ENCODE measurements around the gene ZNF530.

The ZNF530 gene

GRCh38 chr19:57615346-57615745 is 15.7 kb downstream of the ZNF530 start:
- DNase-seq, result peak in 2 of 3 donors; percentile 11 to 29

DNA sequence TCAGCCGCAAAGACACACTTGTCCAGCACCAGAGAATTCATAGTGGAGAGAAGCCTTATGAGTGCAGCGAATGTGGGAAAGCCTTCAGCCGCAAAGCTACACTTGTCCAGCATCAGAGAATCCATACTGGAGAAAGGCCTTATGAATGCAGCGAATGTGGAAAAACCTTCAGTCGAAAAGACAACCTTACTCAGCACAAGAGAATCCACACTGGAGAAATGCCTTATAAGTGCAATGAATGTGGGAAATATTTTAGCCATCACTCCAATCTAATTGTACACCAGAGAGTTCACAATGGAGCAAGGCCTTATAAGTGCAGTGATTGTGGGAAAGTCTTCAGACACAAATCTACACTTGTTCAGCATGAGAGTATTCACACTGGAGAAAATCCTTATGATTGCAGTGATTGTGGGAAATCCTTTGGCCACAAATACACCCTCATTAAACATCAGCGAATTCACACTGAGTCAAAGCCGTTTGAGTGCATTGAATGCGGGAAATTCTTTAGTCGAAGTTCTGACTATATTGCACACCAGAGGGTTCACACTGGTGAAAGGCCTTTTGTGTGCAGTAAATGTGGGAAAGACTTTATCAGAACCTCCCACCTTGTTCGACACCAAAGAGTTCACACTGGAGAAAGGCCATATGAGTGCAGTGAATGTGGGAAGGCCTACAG is 21.1 kb downstream of the ZNF530 start:
- no peak for DNase-seq

DNA sequence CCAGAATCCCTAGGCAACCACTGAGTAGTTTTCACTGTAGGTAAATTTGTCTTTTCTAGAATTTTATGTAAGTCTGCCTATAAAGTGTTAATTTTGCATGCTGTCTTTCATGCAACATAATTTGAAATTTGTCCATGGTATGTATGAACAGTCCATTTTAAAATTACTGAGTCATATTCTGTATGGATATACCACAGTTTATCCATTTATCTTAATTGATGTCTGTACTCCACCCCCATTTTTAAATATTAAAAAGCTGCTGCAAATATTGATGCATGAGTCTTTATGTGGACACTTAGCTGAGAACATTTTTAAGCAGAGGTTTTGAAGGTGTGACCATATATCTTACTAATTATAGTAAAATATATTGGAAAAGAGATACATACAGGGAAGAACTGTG is 23.4 kb downstream of the ZNF530 start:
- DNase-seq, result no peak

GRCh38 chr19:57632987-57633831 is 33.5 kb downstream of the ZNF530 start, which contains the start of gene ZNF211:
Gene ZNF211, plus strand, starts transcription at chr19:57633168. Its CDS starts 179 bp downstream, at chr19:57633347.
- peak; percentile 95 to 98 (median 97) for DNase-seq

GRCh38 chr19:57633832-57634131 is 34.1 kb downstream of the ZNF530 start:
- no peak for DNase-seq

DNA sequence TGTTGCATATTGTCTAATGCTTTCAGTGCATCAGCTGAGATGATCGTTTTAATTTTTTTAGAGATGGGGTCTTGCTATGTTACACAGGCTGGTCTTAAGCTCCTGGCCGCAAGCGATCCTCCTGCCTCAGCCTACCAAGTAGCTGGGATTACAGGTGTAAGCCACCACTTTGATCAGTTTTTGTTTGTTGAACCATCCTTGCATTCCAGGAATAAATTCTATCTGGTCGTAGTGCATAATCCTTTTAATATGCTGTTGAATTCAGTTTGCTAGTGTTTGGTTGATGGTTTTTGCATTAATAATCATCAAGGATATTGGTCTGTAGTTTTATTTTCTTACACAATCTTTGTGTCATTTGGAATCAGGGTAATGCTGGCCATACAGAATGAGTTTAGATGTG is 37.7 kb downstream of the ZNF530 start:
- DNase-seq, result no peak

- DNase-seq, result no peak
Measured at GRCh38 chr19:57641715-57642234, 42.1 kb downstream of the ZNF530 start.

DNA sequence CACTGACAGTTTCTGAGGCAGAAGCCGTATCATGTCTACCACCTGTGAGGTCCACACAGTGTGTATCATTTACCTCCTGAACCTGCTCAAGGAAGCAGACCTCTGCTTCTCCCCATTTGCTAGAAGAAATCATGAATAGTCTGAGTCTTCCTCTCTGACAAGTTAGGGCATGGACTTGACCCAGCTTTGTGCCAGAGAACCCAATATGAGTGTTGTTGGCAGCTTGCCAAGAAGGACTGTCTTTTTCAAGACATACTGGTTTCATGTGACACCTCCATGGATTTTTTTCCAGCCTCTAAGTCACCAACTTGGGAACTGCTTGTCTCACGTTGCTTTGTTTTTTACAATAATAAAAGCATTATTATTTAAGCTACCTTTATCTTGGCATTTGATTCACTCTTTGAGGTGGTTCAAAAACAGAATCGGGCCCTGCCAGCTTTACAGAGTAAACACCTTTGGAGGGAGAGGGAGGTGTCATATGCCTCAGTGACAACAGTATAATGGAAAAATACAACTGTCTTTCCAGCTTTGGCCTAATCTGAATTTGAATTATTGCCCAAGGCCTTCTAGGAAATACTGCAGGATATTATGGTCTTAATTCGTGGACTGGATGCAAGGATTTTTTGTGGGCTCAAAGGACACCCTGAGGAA is 42.8 kb downstream of the ZNF530 start:
- DNase-seq, result no peak

- DNase-seq, result no peak
Measured at GRCh38 chr19:57643734-57644133, 44.0 kb downstream of the ZNF530 start.

DNA sequence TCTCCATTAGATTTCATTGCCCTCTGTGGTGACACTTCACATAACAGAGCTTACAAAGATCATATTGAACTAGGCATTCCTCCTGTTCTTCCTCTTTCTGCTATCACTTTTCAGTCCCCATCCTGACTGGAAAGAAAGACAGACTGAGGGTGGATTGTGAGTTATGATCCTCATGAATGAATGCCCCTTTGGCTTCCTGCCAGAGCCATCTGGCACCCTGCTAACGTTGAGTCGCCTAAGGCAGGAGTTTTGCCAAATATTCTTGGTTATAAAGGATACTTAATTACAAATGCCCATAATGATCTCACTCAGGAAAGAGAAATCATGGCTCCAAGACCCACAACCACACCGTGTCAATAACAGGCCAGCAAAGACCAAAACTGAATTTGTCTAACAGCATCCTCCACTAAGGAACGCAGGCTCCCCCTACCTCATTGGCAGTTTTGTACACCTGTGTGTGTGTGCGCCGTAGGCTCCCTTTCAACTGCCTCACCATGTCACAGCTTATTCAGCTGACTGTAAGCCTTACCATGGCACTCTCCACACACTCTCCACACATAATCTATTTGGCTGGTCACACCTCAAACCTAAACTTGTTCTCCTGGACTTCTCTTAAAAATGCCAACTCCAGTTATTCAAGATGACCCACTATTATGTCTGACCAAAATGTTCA is 48.8 kb downstream of the ZNF530 start:
- DNase-seq, result no peak

- no peak for DNase-seq
Measured at GRCh38 chr19:57651654-57651996, 51.9 kb downstream of the ZNF530 start.

- DNase-seq, result no peak
Measured at GRCh38 chr19:57653689-57654088, 54.0 kb downstream of the ZNF530 start.

GRCh38 chr19:57655443-57655842 is 55.8 kb downstream of the ZNF530 start:
- DNase-seq, result no peak

DNA sequence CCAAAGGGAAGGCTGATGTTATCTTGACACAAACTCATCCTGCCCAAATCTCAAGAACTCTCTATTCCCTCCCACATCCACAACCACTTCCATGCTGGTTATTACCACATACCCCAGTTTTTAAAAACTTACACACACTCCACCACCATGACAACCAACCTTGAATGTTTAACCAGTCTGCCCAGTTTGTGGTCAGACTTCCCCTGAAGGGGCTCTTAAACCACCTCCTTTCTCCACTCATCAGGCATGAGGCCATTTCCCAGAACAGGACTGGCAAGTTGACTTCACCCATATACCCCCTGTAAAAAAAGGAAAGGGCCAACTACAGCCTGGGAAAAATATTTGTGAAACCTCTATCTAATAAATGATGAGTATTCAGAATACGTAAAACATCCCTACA is 56.7 kb downstream of the ZNF530 start:
- DNase-seq, result no peak

All from suppressor macrophage treated with lipopolysaccharide for 1 hour (primary cell).